GM23338 (cell line): ENCODE results near the gene ZNF106. TPM values are rescaled to one million over a fixed set of nuclear protein-coding genes. Genes with fewer than 3 reads are reported as not detected.

Experiments
- ATAC-seq: fragments of 200-7000 bp; cut with Tn5 transposase; 3 replicates; pipeline ENCODE4 v1.9.1; 2020
- DNase-seq: peaks from one replicate; pipeline ENCODE4 v3.0.0-alpha.2; 2015; ENCODE audit warnings: low spot score
- H2AFZ ChIP-seq: fragments of 200-600 bp; sonication (generic); 2 replicates; pipeline ENCODE4 v1.8.0; 2016; ENCODE audit warnings: antibody characterized with exemption, mild to moderate bottlenecking, moderate library complexity
- H3F3A ChIP-seq: fragments of 200-600 bp; sonication (generic); replicated peaks from 2 replicates; pipeline ENCODE4 v1.8.0; 2017; ENCODE audit warnings: antibody characterized with exemption, mixed run types, low read depth
- H3K27ac ChIP-seq: fragments of 200-600 bp; sonication (generic); 2 replicates; pipeline ENCODE4 v1.6.1; 2016; ENCODE audit warnings: low read depth
- H3K27me3 ChIP-seq: fragments of 200-600 bp; sonication (generic); 2 replicates; pipeline ENCODE4 v1.8.0; 2016; ENCODE audit warnings: mild to moderate bottlenecking, mixed run types, moderate library complexity; ENCODE audit not compliant: insufficient read depth
- H3K36me3 ChIP-seq: fragments of 200-600 bp; sonication (generic); 2 replicates; pipeline ENCODE4 v1.8.0; 2016; ENCODE audit warnings: mild to moderate bottlenecking; ENCODE audit not compliant: insufficient read depth
- H3K4me1 ChIP-seq: fragments of 200-600 bp; sonication (generic); 2 replicates; pipeline ENCODE4 v1.8.0; 2016; ENCODE audit warnings: mild to moderate bottlenecking, moderate library complexity; ENCODE audit not compliant: insufficient read depth
- H3K4me2 ChIP-seq: fragments of 200-600 bp; sonication (generic); 2 replicates; pipeline ENCODE4 v1.7.1; 2017; ENCODE audit warnings: mixed run types
- H3K4me3 ChIP-seq: fragments of 200-600 bp; sonication (generic); 2 replicates; pipeline ENCODE4 v1.6.1; 2016; ENCODE audit warnings: mixed run types
- H3K79me2 ChIP-seq: fragments of 200-600 bp; sonication (generic); replicated peaks from 2 replicates; pipeline ENCODE4 v1.8.0; 2017; ENCODE audit warnings: mild to moderate bottlenecking; ENCODE audit not compliant: insufficient read depth
- H3K9me2 ChIP-seq: fragments of 200-600 bp; sonication (generic); 2 replicates; pipeline ENCODE4 v1.8.0; 2017; ENCODE audit not compliant: insufficient read depth
- H4K20me1 ChIP-seq: fragments of 200-600 bp; sonication (generic); replicated peaks from 2 replicates; pipeline ENCODE4 v1.8.0; 2017; ENCODE audit warnings: mild to moderate bottlenecking; ENCODE audit not compliant: insufficient read depth
- H3K27ac Mint-ChIP-seq: 2 replicates; pipeline ENCODE4 v1.8.0; 2020; ENCODE audit warnings: inconsistent platforms, mild to moderate bottlenecking, moderate library complexity, mixed read lengths
- H3K27me3 Mint-ChIP-seq: 3 replicates; pipeline ENCODE4 v1.8.0; 2022; ENCODE audit warnings: low read depth, mild to moderate bottlenecking, moderate library complexity, mixed read lengths, inconsistent platforms; ENCODE audit not compliant: insufficient read depth, poor library complexity
- H3K36me3 Mint-ChIP-seq: 3 replicates; pipeline ENCODE4 v1.8.0; 2021; ENCODE audit warnings: low read depth, mild to moderate bottlenecking, inconsistent platforms, moderate library complexity, mixed read lengths
- H3K4me1 Mint-ChIP-seq: 3 replicates; pipeline ENCODE4 v1.8.0; 2020; ENCODE audit warnings: mild to moderate bottlenecking, inconsistent platforms, mixed read lengths
- H3K4me3 Mint-ChIP-seq: 3 replicates; pipeline ENCODE4 v1.8.0; 2021; ENCODE audit warnings: moderate library complexity, mild to moderate bottlenecking, inconsistent platforms, mixed read lengths
- H3K9me3 Mint-ChIP-seq: 3 replicates; pipeline ENCODE4 v1.8.0; 2020; ENCODE audit warnings: moderate library complexity, mild to moderate bottlenecking, inconsistent platforms, mixed read lengths
- CREB1 ChIP-seq: fragments of 250-450 bp; sonication (Bioruptor Pico); IDR thresholded peaks from 2 replicates; pipeline ENCODE4 v1.5.0; 2020; ENCODE audit warnings: low read depth, mild to moderate bottlenecking, moderate library complexity
- JUNB ChIP-seq: IDR thresholded peaks from one replicate; pipeline ENCODE4 v1.6.1; 2016; ENCODE audit warnings: antibody characterized with exemption; ENCODE audit not compliant: unreplicated experiment
- NANOG ChIP-seq: IDR thresholded peaks from 2 replicates; pipeline ENCODE4 v1.6.1; 2016; ENCODE audit warnings: antibody characterized with exemption, borderline replicate concordance
- POLR2AphosphoS5 ChIP-seq: IDR thresholded peaks from 2 replicates; pipeline ENCODE4 v1.6.1; 2016; ENCODE audit warnings: antibody characterized with exemption, low read depth
- STAT1 ChIP-seq: IDR thresholded peaks from one replicate; pipeline ENCODE4 v1.6.1; 2016; ENCODE audit warnings: antibody characterized with exemption; ENCODE audit not compliant: unreplicated experiment
- ZNF331 ChIP-seq: fragments of 250-450 bp; sonication (Bioruptor Pico); IDR thresholded peaks from 2 replicates; pipeline ENCODE4 v1.5.0; 2020; ENCODE audit warnings: low read depth, mild to moderate bottlenecking, moderate library complexity
- polyA plus RNA-seq: library from polyadenylated mRNA; unstranded; fragments of >200 nt; fragmentation: Nextera tagmentation; extraction: Ambion mirVana; gene quantifications from 2 replicates; pipeline ENCODE4 v1.2.1, GENCODE V29; 2016
- total RNA-seq: library from RNA; depleted of rRNA; stranded (reverse); fragments of >200 nt; shearing (Covaris generic); gene quantifications from 2 replicates; pipeline ENCODE4 v1.2.3, GENCODE V29; 2014
- TF ChIP-seq, protein P1 (sequence below): fragments of 250-450 bp; sonication (Bioruptor Pico); IDR thresholded peaks from 2 replicates; pipeline ENCODE4 v1.5.0; 2020; ENCODE audit warnings: mild to moderate bottlenecking, moderate library complexity
- TF ChIP-seq, protein P2 (sequence below): IDR thresholded peaks from one replicate; pipeline ENCODE4 v1.6.1; 2018; ENCODE audit warnings: antibody characterized with exemption; ENCODE audit not compliant: unreplicated experiment

Gene ZNF106
- total and polyA plus RNA-seq, 2 experiments from 2014 or later, result 48.0 to 53.7 TPM

GRCh38 chr15:42457445-42458442, 33.2 kb downstream of the ZNF106 start:
- no peaks in the 10 kb centered on the region for H3K27me3 Mint-ChIP-seq
- peaks cover 16% of the 10 kb centered on the region for H3K4me1 Mint-ChIP-seq
- Histone ChIP-seq H4K20me1 (no peaks in the 10 kb centered on the region), H3K4me1 (peaks cover 16% of the 10 kb centered on the region), H3K79me2 (no peaks in the 10 kb centered on the region; the same call in 1 of the 2 replicates), H3K36me3 (no peaks in the 10 kb centered on the region), H3F3A (no peaks in the 10 kb centered on the region), H3K27ac (peak overlapping the region; percentile 82), H3K4me2 (peak overlapping the region; percentile 50), H3K27me3 (no peaks in the 10 kb centered on the region), H3K9me2 (no peaks in the 10 kb centered on the region), H3K4me3 (peak overlapping the region; percentile 15), H2AFZ (no peak overlapping the region)
- ATAC-seq, result peak; percentile 99
- 0 out of 3 replicates have a peak, but pooled peaks cover 4% of the 10 kb centered on the region for H3K36me3 Mint-ChIP-seq
- H3K9me3 Mint-ChIP-seq, result no peaks in the 10 kb centered on the region
- no peak for TF ChIP-seq CREB1 (CRISPR knock-in tag)
- 0 out of 2 replicates have a peak, but pooled peaks have one; percentile 18 for TF ChIP-seq POLR2AphosphoS5
- peak overlapping the region; percentile 98 for H3K27ac Mint-ChIP-seq
- DNase-seq, result peak; percentile 98
- peak overlapping the region; percentile 57 for H3K4me3 Mint-ChIP-seq

- Mint-ChIP-seq H3K27ac (peak overlapping the region; percentile 98), H3K9me3 (no peaks in the 10 kb centered on the region)
- H4K20me1 ChIP-seq, result no peaks in the 10 kb centered on the region
- TF ChIP-seq STAT1, result no peak
- no peak for TF ChIP-seq NANOG
- TF ChIP-seq POLR2AphosphoS5, result no peak
- TF ChIP-seq, protein P1, sequence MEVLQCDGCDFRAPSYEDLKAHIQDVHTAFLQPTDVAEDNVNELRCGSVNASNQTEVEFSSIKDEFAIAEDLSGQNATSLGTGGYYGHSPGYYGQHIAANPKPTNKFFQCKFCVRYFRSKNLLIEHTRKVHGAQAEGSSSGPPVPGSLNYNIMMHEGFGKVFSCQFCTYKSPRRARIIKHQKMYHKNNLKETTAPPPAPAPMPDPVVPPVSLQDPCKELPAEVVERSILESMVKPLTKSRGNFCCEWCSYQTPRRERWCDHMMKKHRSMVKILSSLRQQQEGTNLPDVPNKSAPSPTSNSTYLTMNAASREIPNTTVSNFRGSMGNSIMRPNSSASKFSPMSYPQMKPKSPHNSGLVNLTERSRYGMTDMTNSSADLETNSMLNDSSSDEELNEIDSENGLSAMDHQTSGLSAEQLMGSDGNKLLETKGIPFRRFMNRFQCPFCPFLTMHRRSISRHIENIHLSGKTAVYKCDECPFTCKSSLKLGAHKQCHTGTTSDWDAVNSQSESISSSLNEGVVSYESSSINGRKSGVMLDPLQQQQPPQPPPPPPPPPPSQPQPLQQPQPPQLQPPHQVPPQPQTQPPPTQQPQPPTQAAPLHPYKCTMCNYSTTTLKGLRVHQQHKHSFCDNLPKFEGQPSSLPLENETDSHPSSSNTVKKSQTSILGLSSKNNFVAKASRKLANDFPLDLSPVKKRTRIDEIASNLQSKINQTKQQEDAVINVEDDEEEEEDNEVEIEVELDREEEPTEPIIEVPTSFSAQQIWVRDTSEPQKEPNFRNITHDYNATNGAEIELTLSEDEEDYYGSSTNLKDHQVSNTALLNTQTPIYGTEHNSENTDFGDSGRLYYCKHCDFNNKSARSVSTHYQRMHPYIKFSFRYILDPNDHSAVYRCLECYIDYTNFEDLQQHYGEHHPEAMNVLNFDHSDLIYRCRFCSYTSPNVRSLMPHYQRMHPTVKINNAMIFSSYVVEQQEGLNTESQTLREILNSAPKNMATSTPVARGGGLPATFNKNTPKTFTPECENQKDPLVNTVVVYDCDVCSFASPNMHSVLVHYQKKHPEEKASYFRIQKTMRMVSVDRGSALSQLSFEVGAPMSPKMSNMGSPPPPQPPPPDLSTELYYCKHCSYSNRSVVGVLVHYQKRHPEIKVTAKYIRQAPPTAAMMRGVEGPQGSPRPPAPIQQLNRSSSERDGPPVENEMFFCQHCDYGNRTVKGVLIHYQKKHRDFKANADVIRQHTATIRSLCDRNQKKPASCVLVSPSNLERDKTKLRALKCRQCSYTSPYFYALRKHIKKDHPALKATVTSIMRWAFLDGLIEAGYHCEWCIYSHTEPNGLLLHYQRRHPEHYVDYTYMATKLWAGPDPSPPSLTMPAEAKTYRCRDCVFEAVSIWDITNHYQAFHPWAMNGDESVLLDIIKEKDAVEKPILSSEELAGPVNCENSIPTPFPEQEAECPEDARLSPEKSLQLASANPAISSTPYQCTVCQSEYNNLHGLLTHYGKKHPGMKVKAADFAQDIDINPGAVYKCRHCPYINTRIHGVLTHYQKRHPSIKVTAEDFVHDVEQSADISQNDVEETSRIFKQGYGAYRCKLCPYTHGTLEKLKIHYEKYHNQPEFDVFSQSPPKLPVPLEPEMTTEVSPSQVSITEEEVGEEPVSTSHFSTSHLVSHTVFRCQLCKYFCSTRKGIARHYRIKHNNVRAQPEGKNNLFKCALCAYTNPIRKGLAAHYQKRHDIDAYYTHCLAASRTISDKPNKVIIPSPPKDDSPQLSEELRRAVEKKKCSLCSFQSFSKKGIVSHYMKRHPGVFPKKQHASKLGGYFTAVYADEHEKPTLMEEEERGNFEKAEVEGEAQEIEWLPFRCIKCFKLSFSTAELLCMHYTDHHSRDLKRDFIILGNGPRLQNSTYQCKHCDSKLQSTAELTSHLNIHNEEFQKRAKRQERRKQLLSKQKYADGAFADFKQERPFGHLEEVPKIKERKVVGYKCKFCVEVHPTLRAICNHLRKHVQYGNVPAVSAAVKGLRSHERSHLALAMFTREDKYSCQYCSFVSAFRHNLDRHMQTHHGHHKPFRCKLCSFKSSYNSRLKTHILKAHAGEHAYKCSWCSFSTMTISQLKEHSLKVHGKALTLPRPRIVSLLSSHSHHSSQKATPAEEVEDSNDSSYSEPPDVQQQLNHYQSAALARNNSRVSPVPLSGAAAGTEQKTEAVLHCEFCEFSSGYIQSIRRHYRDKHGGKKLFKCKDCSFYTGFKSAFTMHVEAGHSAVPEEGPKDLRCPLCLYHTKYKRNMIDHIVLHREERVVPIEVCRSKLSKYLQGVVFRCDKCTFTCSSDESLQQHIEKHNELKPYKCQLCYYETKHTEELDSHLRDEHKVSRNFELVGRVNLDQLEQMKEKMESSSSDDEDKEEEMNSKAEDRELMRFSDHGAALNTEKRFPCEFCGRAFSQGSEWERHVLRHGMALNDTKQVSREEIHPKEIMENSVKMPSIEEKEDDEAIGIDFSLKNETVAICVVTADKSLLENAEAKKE (CRISPR knock-in tag), result no peak
- TF ChIP-seq, protein P2, sequence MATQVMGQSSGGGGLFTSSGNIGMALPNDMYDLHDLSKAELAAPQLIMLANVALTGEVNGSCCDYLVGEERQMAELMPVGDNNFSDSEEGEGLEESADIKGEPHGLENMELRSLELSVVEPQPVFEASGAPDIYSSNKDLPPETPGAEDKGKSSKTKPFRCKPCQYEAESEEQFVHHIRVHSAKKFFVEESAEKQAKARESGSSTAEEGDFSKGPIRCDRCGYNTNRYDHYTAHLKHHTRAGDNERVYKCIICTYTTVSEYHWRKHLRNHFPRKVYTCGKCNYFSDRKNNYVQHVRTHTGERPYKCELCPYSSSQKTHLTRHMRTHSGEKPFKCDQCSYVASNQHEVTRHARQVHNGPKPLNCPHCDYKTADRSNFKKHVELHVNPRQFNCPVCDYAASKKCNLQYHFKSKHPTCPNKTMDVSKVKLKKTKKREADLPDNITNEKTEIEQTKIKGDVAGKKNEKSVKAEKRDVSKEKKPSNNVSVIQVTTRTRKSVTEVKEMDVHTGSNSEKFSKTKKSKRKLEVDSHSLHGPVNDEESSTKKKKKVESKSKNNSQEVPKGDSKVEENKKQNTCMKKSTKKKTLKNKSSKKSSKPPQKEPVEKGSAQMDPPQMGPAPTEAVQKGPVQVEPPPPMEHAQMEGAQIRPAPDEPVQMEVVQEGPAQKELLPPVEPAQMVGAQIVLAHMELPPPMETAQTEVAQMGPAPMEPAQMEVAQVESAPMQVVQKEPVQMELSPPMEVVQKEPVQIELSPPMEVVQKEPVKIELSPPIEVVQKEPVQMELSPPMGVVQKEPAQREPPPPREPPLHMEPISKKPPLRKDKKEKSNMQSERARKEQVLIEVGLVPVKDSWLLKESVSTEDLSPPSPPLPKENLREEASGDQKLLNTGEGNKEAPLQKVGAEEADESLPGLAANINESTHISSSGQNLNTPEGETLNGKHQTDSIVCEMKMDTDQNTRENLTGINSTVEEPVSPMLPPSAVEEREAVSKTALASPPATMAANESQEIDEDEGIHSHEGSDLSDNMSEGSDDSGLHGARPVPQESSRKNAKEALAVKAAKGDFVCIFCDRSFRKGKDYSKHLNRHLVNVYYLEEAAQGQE, result no peak
- no peak for TF ChIP-seq ZNF331 (CRISPR knock-in tag)
- no peak for TF ChIP-seq JUNB
These were observed 34.0 kb downstream of the ZNF106 start for GRCh38 chr15:42456971-42457370.

More at GRCh38 chr15:42456971-42457370, 34.0 kb downstream of the ZNF106 start:
- Mint-ChIP-seq H3K4me3 (peak overlapping the region; percentile 57), H3K27me3 (peaks cover 1% of the 10 kb centered on the region), H3K4me1 (peaks cover 16% of the 10 kb centered on the region), H3K36me3 (0 out of 3 replicates have a peak, but pooled peaks cover 4% of the 10 kb centered on the region)
- Histone ChIP-seq H2AFZ (no peak overlapping the region), H3K4me2 (peak overlapping the region; percentile 25), H3K27ac (peak overlapping the region; percentile 60), H3K4me3 (0 out of 2 replicates have a peak overlapping the region, but pooled peaks have one; percentile 3), H3K9me2 (no peaks in the 10 kb centered on the region), H3K79me2 (no peaks in the 10 kb centered on the region; the same call in 1 of the 2 replicates), H3K27me3 (no peaks in the 10 kb centered on the region), H3K4me1 (peaks cover 16% of the 10 kb centered on the region), H3K36me3 (no peaks in the 10 kb centered on the region), H3F3A (no peaks in the 10 kb centered on the region)
- ATAC-seq (no peak), DNase-seq (no peak)
